GM18907 (cell line): ENCODE measurements around the gene PCDHGA2.
"Not testable (repeated sequence)": the region's sequence is repeated elsewhere in the genome, so short reads cannot be mapped to it uniquely, and the experiment has no call there.

Source experiments
- ATAC-seq: cut with Tn5 transposase; IDR thresholded peaks from one replicate; pipeline ENCODE4 v1.9.1; 2021; ENCODE audit warnings: mild to moderate bottlenecking, moderate library complexity; ENCODE audit not compliant: unreplicated experiment

PCDHGA2 gene

DNA sequence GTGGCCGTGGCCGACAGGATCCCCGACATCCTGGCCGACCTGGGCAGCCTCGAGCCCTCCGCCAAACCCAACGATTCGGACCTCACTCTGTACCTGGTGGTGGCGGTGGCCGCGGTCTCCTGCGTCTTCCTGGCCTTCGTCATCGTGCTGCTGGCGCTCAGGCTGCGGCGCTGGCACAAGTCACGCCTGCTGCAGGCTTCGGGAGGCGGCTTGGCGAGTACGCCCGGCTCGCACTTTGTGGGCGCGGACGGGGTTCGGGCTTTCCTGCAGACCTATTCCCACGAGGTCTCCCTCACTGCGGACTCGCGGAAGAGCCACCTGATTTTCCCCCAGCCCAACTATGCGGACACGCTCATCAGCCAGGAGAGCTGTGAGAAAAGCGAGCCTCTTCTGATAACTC is 7.5 kb downstream of the PCDHGA2 start:
- ATAC-seq, result not testable (repeated sequence)

DNA sequence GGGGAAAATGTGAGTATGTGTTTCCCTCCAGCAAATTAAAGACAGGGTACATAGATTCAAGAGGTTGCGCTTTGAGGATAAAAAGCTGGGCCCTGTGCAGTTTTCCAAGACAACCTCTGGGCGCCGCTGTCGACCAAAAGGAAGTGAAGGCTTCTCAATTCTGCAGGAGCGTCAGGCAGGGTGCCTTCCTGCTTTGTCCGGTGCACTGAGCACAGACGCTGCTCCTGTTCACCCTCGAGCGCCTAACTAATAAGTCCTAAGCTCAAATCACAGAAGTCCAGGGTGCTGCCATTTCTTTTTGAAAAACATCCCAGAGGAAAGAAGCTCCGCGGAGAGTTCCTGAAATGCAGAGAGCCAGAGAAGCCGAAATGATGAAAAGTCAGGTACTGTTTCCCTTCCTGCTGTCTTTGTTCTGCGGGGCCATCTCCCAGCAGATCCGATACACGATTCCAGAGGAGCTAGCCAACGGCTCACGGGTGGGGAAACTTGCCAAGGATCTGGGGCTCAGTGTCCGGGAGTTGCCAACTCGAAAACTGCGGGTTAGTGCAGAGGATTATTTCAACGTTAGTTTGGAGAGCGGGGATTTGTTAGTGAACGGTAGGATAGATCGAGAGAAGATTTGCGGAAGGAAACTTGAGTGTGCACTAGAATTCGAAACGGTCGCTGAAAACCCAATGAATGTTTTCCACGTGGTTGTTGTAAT is 11.5 kb downstream of the PCDHGA2 start, which contains the start of gene PCDHGB1:
Gene PCDHGB1 (plus strand): TSS at position 183 of the 703 bp plus-strand sequence. CDS start 162 bp downstream, at position 345.
- ATAC-seq, result peak; percentile 68

DNA sequence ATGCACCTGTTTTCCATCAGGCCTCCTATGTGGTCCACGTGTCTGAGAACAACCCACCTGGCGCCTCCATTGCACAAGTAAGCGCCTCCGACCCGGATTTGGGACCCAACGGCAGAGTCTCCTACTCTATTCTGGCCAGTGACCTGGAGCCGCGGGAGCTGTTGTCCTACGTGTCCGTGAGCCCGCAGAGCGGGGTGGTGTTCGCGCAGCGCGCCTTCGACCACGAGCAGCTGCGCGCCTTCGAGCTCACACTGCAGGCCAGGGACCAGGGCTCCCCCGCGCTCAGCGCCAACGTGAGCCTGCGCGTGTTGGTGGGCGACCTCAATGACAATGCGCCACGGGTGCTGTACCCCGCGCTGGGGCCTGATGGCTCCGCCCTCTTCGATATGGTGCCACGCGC is 13.0 kb downstream of the PCDHGA2 start:
- ATAC-seq, result no peak

DNA sequence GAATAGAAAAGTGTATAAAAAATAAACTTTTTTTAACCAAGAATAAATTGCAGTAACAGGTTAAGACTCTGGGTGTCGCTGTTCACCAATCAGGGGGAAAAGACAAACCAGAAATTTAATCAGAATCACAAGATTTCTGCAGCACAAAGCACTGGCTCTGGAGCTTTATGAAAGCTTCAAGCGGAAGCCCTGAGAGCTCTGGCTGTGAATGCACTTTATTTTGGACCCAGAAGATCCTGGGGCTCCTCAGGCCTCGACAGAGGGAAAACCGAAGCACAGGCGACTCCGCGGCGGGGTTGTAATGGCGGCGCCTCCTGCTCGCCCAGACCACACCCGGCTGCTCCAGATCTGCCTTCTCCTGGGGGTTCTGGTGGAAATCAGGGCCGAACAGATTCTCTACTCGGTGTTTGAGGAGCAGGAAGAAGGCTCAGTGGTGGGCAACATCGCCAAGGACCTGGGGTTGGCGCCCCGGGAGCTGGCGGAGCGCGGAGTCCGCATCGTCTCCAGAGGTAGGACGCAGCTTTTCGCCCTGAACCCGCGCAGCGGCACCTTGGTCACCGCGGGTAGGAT is 16.4 kb downstream of the PCDHGA2 start, which contains the start of gene PCDHGA4:
Gene PCDHGA4 (plus strand): TSS at position 122 of the 570 bp plus-strand sequence. CDS start 87 bp downstream, at position 209.
- ATAC-seq, result no peak

DNA sequence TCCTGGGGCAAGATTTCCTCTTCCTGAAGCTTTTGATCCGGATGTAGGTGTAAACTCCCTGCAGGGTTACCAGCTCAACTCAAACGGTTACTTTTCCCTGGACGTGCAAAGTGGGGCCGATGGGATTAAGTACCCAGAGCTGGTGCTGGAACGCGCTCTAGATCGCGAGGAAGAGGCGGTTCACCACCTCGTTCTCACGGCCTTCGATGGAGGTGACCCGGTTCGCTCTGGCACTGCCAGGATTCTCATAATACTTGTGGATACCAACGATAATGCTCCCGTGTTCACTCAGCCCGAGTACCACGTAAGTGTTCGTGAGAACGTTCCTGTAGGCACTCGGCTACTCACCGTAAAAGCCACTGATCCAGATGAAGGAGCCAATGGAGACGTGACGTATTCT is 17.1 kb downstream of the PCDHGA2 start:
- no peak for ATAC-seq

DNA sequence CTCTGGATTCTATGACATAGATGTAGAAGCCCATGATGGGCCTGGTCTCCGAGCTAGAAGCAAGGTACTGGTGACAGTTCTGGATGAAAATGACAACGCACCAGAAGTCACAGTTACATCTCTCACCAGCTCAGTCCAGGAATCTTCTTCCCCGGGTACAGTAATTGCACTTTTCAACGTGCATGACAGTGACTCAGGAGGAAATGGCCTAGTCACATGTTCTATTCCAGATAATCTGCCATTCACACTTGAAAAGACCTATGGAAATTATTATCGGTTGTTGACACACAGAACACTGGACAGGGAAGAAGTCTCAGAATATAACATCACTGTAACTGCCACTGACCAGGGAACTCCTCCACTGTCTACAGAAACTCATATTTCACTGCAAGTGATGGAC is 17.6 kb downstream of the PCDHGA2 start:
- no peak for ATAC-seq

DNA sequence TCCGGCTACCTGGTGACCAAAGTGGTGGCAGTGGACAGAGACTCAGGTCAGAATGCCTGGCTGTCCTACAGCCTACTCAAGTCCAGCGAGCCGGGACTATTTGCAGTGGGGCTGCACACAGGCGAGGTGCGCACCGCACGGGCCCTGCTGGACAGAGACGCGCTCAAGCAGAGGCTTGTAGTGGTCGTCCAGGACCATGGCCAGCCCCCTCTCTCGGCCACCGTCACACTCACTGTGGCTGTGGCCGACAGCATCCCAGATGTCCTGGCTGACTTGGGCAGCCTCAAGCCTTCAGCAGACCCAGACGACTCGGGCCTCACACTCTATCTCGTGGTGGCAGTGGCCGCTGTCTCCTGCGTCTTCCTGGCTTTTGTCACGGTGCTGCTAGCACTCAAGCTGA is 18.4 kb downstream of the PCDHGA2 start:
- no peak for ATAC-seq

DNA sequence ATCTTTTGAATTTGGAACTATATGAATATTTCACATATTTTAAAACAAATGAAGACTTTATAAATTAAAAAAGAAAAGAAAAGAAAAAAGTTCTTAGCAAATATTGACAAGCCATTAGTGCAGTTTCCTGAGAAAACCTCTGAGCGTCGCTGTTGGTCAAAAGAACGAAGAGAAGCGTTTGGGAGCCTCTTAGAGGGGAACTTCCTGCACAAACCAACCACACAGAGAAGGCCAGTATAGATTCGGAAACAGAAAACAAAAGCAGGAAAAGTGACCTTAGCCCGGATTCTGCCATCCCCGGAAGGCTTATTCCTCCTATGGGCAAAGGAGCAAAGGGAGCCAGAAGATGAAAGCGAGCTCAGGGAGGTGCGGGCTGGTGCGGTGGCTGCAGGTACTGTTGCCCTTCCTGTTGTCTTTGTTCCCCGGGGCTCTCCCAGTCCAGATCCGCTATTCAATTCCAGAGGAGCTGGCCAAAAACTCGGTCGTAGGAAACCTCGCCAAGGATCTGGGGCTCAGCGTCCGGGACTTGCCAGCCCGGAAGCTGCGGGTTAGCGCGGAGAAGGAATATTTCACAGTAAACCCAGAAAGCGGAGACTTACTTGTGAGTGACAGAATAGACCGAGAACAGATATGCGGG is 21.3 kb downstream of the PCDHGA2 start, which contains the start of gene PCDHGB2:
Gene PCDHGB2 (plus strand): TSS at position 205 of the 637 bp plus-strand sequence. CDS start 142 bp downstream, at position 347.
- ATAC-seq, result peak; percentile 48

DNA sequence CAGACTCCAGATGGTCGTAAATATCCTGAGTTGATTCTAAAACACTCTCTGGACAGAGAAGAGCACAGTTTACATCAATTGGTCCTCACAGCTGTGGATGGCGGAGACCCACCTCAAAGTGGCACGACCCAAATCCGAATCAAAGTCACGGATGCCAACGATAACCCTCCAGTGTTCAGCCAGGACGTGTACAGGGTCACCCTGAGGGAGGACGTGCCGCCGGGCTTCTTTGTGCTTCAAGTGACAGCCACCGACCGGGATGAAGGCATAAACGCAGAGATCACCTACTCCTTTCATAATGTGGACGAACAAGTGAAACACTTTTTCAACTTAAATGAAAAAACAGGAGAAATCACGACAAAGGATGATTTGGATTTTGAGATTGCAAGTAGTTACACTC is 22.1 kb downstream of the PCDHGA2 start:
- no peak for ATAC-seq

DNA sequence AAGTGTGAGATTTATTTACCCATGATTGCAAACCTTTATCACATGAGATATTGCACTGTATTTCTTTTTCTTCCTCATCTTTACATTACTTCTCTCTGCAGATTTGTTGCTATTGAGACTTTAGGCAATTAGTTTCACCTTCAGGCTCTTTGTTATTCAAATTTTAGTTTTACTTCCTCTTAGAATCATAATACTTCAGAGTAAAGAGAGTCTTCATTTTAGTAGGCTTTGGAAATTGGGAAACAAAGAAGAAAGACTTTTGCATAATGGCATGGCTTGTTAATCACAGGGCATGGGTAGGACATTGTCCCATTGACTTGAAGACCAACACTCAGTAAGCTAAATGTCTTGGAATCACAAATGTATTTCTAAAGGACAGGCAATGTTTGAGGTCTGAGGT is 24.2 kb downstream of the PCDHGA2 start:
- no peak for ATAC-seq

DNA sequence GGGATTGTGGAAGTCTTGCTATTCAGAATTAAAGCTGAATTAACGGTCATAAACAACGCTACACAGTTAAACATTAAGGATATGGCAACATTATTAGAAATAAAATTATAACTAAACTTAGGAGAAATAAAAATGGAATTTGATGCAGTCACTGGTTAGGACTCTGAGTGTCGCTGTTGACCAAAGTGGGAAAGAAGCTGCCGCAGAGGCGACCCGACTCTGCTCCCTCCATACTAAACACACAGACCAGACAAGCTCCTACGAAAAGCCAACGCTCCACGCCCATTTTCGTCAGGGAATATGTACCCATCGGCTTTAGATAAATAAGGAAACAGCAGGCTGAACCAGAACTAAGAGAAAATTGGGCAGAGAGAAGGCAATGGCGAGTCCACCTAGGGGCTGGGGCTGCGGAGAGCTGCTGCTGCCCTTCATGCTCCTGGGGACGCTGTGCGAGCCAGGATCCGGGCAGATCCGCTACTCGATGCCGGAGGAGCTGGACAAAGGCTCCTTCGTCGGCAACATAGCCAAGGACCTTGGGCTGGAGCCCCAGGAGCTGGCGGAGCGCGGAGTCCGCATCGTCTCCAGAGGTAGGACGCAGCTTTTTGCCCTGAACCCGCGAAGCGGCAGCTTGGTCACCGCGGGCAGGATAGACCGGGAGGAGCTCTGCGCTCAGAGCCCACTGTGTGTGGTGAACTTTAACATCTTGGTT is 25.5 kb downstream of the PCDHGA2 start, which contains the start of gene PCDHGA5:
Gene PCDHGA5 (plus strand): TSS at position 211 of the 709 bp plus-strand sequence. CDS start 169 bp downstream, at position 380.
- no peak for ATAC-seq

DNA sequence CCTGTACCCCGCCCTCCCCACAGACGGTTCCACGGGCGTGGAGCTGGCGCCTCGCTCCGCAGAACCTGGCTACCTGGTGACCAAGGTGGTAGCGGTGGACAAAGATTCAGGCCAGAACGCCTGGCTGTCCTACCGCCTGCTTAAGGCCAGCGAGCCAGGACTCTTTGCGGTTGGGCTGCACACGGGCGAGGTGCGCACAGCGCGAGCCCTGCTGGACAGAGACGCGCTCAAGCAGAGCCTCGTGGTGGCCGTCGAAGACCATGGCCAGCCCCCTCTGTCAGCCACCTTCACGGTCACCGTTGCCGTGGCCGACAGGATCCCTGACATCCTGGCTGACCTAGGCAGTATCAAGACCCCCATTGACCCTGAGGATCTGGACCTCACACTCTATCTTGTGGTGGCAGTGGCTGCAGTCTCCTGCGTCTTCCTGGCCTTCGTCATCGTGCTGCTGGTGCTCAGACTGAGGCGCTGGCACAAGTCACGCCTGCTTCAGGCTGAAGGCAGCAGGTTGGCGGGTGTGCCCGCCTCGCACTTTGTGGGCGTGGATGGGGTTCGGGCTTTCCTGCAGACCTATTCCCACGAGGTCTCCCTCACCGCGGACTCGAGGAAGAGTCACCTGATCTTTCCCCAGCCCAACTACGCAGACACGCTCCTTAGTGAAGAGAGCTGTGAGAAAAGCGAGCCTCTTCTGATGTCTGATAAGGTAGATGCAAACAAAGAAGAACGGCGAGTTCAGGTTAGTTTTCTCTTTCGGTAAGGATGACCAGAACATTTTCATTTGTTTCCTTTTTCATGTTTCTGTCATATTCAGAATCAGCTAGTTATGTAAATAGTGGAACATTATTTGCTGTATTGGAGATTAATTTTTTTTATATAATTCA is 27.7 kb downstream of the PCDHGA2 start:
- no peak for ATAC-seq

DNA sequence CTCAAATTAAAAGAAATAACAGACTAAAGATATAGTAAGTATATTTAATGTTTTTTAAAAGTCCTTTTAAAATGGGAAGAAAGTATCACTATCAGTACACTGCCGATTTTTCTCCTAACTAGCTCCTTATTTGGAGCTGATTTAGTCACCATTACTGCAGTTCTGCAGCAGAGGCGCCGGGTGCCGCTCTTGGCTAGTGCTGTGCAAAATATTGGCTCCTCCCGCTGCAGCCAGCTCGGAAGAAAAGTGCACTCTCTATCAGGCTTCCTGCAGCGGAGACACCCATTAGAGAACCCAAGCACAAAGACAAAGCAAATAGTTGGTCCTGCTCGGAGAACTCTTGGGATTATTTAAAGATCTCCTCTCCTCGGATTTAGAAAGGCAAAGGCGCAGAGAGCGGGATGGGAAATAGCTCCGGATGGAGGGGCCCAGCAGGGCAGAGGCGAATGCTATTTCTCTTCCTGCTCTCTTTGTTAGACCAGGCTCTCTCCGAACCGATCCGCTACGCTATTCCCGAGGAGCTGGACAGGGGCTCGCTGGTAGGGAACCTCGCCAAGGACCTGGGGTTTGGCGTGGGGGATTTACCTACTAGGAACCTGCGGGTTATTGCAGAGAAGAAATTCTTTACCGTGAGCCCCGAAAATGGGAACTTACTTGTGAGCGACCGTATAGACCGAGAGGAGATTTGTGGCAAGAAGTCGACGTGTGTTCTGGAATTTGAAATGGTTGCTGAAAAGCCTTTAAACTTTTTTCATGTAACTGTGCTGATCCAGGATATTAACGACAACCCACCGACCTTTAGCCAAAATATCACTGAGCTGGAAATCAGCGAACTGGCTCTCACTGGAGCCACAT is 31.7 kb downstream of the PCDHGA2 start, which contains the start of gene PCDHGB3:
Gene PCDHGB3 (plus strand): TSS at position 249 of the 855 bp plus-strand sequence. CDS start 153 bp downstream, at position 402.
- peak; percentile 97 for ATAC-seq

DNA sequence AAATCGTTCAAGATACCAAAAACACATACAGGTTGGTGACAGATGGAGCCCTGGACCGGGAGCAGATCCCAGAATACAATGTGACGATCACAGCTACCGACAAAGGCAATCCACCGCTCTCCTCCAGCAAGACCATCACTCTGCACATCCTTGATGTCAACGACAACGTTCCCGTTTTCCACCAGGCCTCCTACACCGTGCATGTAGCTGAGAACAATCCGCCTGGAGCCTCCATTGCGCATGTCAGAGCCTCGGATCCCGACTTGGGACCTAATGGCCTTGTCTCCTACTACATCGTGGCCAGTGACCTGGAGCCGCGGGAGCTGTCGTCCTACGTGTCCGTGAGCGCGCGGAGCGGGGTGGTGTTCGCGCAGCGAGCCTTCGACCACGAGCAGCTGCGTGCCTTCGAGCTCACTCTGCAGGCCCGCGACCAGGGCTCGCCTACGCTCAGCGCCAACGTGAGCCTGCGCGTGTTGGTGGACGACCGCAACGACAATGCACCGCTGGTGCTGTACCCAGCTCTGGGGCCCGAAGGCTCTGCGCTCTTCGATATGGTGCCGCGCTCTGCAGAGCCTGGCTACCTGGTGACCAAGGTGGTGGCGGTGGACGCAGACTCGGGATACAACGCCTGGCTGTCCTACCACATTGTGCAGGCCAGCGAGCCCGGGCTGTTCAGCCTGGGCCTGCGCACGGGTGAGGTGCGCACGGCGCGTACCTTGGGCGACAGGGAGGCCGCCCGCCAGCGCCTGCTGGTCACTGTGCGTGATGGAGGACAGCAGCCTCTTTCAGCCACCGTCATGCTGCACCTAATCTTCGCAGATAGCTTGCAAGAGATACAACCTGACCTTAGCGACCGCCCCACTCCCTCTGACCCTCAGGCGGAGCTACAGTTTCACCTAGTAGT is 33.3 kb downstream of the PCDHGA2 start:
- ATAC-seq, result no peak

DNA sequence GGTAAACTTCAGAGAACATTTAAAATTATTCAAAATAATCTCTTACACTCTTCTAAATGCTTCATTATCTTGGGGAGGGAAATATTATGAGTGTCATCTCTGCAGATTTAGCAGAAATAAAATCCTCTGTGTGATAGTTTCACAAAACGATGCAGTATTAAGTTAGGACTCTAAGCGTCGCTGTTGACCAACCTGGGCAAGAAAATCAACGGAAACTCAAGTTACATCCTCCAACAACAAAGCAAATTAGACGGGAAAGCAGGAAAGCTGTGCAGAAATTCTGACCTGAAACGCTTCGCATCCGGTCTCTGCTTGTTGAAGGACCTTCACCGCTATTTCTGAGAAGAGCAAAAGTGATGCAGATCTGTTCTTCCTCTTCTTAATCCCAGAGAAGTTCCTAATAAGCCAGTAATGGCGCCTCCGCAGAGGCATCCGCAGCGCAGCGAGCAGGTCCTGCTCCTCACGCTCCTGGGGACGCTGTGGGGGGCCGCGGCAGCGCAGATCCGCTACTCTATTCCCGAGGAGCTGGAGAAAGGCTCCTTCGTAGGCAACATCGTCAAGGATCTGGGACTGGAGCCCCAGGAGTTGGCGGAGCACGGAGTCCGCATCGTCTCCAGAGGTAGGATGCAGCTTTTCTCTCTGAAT is 35.2 kb downstream of the PCDHGA2 start, which contains the start of gene PCDHGA6:
Gene PCDHGA6 (plus strand): TSS at position 219 of the 645 bp plus-strand sequence. CDS start 193 bp downstream, at position 412.
- no peak for ATAC-seq

DNA sequence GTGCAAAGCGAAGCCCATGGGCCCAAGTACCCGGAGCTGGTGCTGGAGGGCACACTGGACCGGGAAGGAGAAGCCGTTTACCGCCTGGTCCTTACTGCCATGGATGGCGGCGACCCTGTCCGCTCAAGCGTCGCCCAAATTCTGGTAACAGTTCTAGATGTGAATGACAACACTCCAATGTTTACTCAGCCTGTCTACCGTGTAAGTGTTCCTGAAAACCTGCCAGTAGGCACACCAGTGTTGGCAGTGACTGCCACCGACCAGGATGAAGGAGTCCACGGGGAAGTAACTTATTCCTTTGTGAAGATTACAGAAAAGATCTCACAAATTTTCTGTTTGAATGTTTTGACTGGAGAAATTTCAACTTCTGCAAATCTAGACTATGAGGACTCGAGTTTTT is 36.1 kb downstream of the PCDHGA2 start:
- no peak for ATAC-seq

DNA sequence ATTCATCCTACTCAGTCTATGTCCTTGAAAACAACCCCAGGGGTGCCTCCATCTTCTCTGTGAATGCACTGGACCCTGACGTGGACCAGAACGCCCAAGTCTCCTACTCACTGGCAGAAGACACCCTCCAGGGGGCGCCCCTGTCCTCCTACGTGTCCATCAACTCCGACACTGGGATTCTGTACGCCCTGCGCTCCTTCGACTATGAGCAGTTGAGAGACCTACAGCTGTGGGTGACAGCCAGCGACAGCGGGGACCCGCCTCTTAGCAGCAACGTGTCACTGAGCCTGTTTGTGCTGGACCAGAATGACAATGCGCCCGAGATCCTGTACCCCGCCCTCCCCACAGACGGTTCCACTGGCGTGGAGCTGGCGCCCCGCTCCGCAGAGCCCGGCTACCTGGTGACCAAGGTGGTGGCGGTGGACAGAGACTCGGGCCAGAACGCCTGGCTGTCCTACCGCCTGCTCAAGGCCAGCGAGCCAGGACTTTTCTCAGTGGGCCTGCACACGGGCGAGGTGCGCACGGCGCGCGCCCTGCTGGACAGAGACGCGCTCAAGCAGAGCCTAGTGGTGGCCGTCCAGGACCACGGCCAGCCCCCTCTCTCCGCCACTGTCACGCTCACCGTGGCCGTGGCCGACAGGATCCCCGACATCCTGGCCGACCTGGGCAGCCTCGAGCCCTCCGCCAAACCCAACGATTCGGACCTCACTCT is 37.0 kb downstream of the PCDHGA2 start:
- ATAC-seq, result not testable (repeated sequence)
